Activated CD8-positive, alpha-beta memory T cell treated with anti-CD3 and anti-CD28 coated beads for 1 hour (primary cell): ENCODE data around the gene PER3.

Source experiments
- DNase-seq, 2 donors: peaks; one replicate each; pipeline ENCODE4 v3.0.0-alpha.2; 2020; ENCODE audit warnings: low read depth in 1 of 2; ENCODE audit errors: extremely low read depth in 1 of 2

Gene PER3

GRCh38 chr1:7783826-7784491 lies at the start of gene PER3:
TSS of gene PER3 (plus strand) at chr1:7784291. CDS start at chr1:7784878, 587 bp downstream.
- peak; percentile 63 to 81 for DNase-seq

GRCh38 chr1:7738044-7738443 lies 46.0 kb upstream of the PER3 start:
- DNase-seq: no peak

GRCh38 chr1:7743346-7743745 lies 40.7 kb upstream of the PER3 start:
- no peak for DNase-seq

- no peak for DNase-seq
Measured at GRCh38 chr1:7744882-7745281, 39.2 kb upstream of the PER3 start.

- DNase-seq: no peak
Measured at GRCh38 chr1:7745783-7746182, 38.3 kb upstream of the PER3 start.

GRCh38 chr1:7747605-7748004 lies 36.5 kb upstream of the PER3 start:
- DNase-seq: no peak

GRCh38 chr1:7749126-7749525 lies 35.0 kb upstream of the PER3 start:
- no peak for DNase-seq

GRCh38 chr1:7751174-7751573 lies 32.9 kb upstream of the PER3 start:
- no peak for DNase-seq

- peak in 1 of 2 donors; percentile 22 for DNase-seq
Measured at GRCh38 chr1:7752512-7753417, 31.3 kb upstream of the PER3 start.

- DNase-seq: no peak
Measured at GRCh38 chr1:7753641-7754040, 30.4 kb upstream of the PER3 start.

GRCh38 chr1:7754234-7754633 lies 29.9 kb upstream of the PER3 start:
- DNase-seq: no peak

- no peak for DNase-seq
Measured at GRCh38 chr1:7755448-7755847, 28.6 kb upstream of the PER3 start.

GRCh38 chr1:7760245-7760644 lies 23.8 kb upstream of the PER3 start:
- DNase-seq: no peak

- no peak for DNase-seq
Measured at GRCh38 chr1:7761103-7761502, 23.0 kb upstream of the PER3 start.

GRCh38 chr1:7767176-7767575 lies 16.9 kb upstream of the PER3 start:
- no peak for DNase-seq

GRCh38 chr1:7768583-7768982 lies 15.5 kb upstream of the PER3 start:
- DNase-seq: no peak

GRCh38 chr1:7769673-7770412 lies 14.2 kb upstream of the PER3 start:
- DNase-seq: no peak

- no peak for DNase-seq
Measured at GRCh38 chr1:7770669-7770996, 13.5 kb upstream of the PER3 start.

- peak; percentile 62 to 85 for DNase-seq
Measured at GRCh38 chr1:7770997-7771822, 12.9 kb upstream of the PER3 start, which contains the start of gene VAMP3. TSS of gene VAMP3 (plus strand) at chr1:7771296. CDS start at chr1:7771384, 88 bp downstream.

GRCh38 chr1:7771823-7772299 lies 12.2 kb upstream of the PER3 start:
- no peak for DNase-seq
